ENCODE measurements around the gene UMOD. TPM values are rescaled to one million over a fixed set of nuclear protein-coding genes. Genes with fewer than 3 reads are reported as not detected.

The UMOD gene
- total RNA-seq, 1 experiment from 2014 or later: not detected

DNA sequence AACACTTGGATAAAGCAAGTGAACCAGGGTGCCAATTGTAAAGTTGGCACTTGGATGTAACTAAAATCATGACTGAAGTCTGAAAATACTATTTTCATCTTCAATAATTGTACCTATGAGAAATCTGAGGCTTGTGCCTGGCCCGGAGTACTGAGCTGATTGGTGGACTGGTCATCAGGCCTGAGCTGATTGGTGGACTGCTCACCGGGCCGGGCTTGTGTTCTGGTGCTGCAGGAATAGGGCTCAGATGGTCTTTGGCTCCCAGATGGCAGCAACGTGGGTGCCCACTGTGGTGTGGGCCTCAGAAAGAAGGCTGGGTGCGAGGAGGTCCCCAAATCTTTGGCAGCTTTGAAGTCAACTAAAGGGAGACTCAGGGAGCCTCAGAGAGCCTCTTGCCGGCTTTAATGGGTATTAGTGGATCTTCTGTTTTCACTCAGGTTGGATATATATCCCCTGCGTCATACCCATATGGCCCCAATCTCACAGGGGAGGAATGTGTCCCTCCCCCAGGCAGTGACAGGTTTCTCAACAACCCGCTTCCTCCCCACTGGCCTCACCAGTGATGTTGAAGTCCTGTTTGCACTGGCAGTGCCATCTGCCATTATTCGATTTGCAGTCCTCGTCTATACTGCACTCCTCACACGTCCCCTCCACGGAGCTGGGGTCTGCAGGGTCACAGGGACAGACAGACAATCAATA, 4.7 kb downstream of the UMOD start:
- CTCF ChIA-PET: no interaction called here

DNA sequence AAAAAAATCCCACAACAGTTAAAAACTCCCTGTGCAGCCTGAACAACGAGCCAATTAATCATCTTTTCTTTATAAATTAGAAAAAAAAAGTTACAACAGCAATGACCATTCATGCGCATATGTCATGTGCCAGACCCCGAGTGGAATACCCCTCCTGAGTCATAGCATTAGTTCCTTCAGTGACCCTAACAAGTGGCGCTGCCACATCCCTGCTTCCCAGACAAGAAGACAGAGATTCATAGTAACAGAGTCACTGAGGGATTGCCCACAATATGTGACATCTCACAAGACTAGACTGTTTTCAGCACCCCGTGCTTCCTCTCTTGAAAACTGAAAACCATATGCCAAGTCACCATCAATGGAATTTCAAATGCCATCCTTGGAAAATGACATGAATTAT, 7.9 kb downstream of the UMOD start:
- no peaks in the 10 kb centered on the region for H3K9me2 ChIP-seq (replicated peaks; ENCODE audit: low read length)
- CTCF ChIA-PET: no interaction called here

More for the DNA sequence above, 4.7 kb downstream of the UMOD start:
- Histone ChIP-seq H3K27ac (ENCODE audit: low read length) (no peak overlapping the region), H3F3A (ENCODE audit: low read length, unreplicated experiment) (no peaks in the 10 kb centered on the region), H3K4me1 (ENCODE audit: insufficient read depth, low read length) (no peaks in the 10 kb centered on the region), H3K79me2 (ENCODE audit: low read length) (no peaks in the 10 kb centered on the region), H3K9me2 (replicated peaks; ENCODE audit: low read length) (no peaks in the 10 kb centered on the region), H4K20me1 (ENCODE audit: low read length) (no peaks in the 10 kb centered on the region), H3K36me3 (ENCODE audit: low read depth, low read length) (no peaks in the 10 kb centered on the region), H3K4me2 (ENCODE audit: low read length) (no peak overlapping the region), H3K9me3 (ENCODE audit: low read length) (no peaks in the 10 kb centered on the region), H2AFZ (ENCODE audit: low read length) (no peak overlapping the region), H3K27me3 (ENCODE audit: low read length) (no peaks in the 10 kb centered on the region), H3K4me3 (ENCODE audit: low read length) (no peak overlapping the region), H3K9ac (ENCODE audit: low read length) (no peak overlapping the region)
- TF ChIP-seq EZH2phosphoT487 (IDR thresholded peaks at IDR 0.05; ENCODE audit: borderline replicate concordance, low read length) (no peak), EZH2 (IDR thresholded peaks at IDR 0.05; ENCODE audit: low read length, unreplicated experiment) (no peak)
- TF ChIP-seq, protein P1, sequence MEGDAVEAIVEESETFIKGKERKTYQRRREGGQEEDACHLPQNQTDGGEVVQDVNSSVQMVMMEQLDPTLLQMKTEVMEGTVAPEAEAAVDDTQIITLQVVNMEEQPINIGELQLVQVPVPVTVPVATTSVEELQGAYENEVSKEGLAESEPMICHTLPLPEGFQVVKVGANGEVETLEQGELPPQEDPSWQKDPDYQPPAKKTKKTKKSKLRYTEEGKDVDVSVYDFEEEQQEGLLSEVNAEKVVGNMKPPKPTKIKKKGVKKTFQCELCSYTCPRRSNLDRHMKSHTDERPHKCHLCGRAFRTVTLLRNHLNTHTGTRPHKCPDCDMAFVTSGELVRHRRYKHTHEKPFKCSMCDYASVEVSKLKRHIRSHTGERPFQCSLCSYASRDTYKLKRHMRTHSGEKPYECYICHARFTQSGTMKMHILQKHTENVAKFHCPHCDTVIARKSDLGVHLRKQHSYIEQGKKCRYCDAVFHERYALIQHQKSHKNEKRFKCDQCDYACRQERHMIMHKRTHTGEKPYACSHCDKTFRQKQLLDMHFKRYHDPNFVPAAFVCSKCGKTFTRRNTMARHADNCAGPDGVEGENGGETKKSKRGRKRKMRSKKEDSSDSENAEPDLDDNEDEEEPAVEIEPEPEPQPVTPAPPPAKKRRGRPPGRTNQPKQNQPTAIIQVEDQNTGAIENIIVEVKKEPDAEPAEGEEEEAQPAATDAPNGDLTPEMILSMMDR (conservative IDR thresholded peaks at IDR 0.05; ENCODE audit: low read depth, low read length): no peak
- POLR2A ChIA-PET (ENCODE audit: unreplicated experiment): no interaction called here
- intact Hi-C loops (cut with micrococcal nuclease): no loop called here
- no TSS peak for BruUV-seq (replicated peaks)
- ATAC-seq (no peak), DNase-seq (no peak)

DNA sequence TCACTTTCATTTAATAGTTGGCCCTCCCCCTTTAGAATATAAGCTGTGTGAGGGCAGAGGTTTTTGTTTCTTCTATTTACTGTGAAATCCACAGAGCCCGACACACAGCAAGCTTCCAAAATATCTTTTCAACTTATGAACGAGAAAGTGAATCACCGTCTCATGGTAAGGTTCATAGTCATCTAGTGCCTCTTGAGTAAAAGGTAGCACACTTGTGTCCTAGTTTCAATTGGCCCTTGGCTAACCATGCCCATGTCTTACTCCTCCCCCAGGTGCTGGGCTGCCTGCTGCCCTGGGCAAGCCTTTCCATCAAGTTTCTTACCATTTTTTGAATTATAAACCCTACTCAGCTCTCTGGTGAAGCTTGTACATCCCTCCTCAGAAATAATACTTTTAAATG, 12.8 kb downstream of the UMOD start:
- ChIA-PET CTCF (no interaction called here), POLR2A (ENCODE audit: unreplicated experiment) (no interaction called here)
- DNase-seq (no peak), ATAC-seq (no peak)
- no peak overlapping the region for H3K4me2 ChIP-seq (ENCODE audit: low read length)
- no peaks in the 10 kb centered on the region for H3K36me3 ChIP-seq (ENCODE audit: low read depth, low read length)
- BruUV-seq (replicated peaks): no TSS peak
- no peak overlapping the region for H3K27ac ChIP-seq (ENCODE audit: low read length)
- no peaks in the 10 kb centered on the region for H3K9me3 ChIP-seq (ENCODE audit: low read length)
- no peak overlapping the region for H3K9ac ChIP-seq (ENCODE audit: low read length)
- H3K27me3 ChIP-seq (ENCODE audit: low read length): no peaks in the 10 kb centered on the region
- TF ChIP-seq, protein P1 (conservative IDR thresholded peaks at IDR 0.05; ENCODE audit: low read depth, low read length): no peak
- TF ChIP-seq EZH2phosphoT487 (IDR thresholded peaks at IDR 0.05; ENCODE audit: borderline replicate concordance, low read length) (no peak), EZH2 (IDR thresholded peaks at IDR 0.05; ENCODE audit: low read length, unreplicated experiment) (no peak)
- intact Hi-C loops (cut with micrococcal nuclease): no loop called here
- H4K20me1 ChIP-seq (ENCODE audit: low read length): no peaks in the 10 kb centered on the region
- no peaks in the 10 kb centered on the region for H3F3A ChIP-seq (ENCODE audit: low read length, unreplicated experiment)
- no peak overlapping the region for H3K4me3 ChIP-seq (ENCODE audit: low read length)
- no peaks in the 10 kb centered on the region for H3K4me1 ChIP-seq (ENCODE audit: insufficient read depth, low read length)
- no peaks in the 10 kb centered on the region for H3K79me2 ChIP-seq (ENCODE audit: low read length)
- no peaks in the 10 kb centered on the region for H3K9me2 ChIP-seq (replicated peaks; ENCODE audit: low read length)
- no peak overlapping the region for H2AFZ ChIP-seq (ENCODE audit: low read length)

More for the DNA sequence above, 7.9 kb downstream of the UMOD start:
- H3K4me1 ChIP-seq (ENCODE audit: insufficient read depth, low read length): no peaks in the 10 kb centered on the region
- H3K27me3 ChIP-seq (ENCODE audit: low read length): no peaks in the 10 kb centered on the region
- no peak for DNase-seq
- H3K36me3 ChIP-seq (ENCODE audit: low read depth, low read length): no peaks in the 10 kb centered on the region
- TF ChIP-seq EZH2 (IDR thresholded peaks at IDR 0.05; ENCODE audit: low read length, unreplicated experiment) (no peak), EZH2phosphoT487 (IDR thresholded peaks at IDR 0.05; ENCODE audit: borderline replicate concordance, low read length) (no peak)
- TF ChIP-seq, protein P1 (conservative IDR thresholded peaks at IDR 0.05; ENCODE audit: low read depth, low read length): no peak
- no TSS peak for BruUV-seq (replicated peaks)
- intact Hi-C loops (cut with micrococcal nuclease): no loop called here
- H3F3A ChIP-seq (ENCODE audit: low read length, unreplicated experiment): no peaks in the 10 kb centered on the region
- H3K9ac ChIP-seq (ENCODE audit: low read length): no peak overlapping the region
- no peak overlapping the region for H2AFZ ChIP-seq (ENCODE audit: low read length)
- H4K20me1 ChIP-seq (ENCODE audit: low read length): no peaks in the 10 kb centered on the region
- H3K9me3 ChIP-seq (ENCODE audit: low read length): no peaks in the 10 kb centered on the region
- H3K4me3 ChIP-seq (ENCODE audit: low read length): no peak overlapping the region
- no peak overlapping the region for H3K27ac ChIP-seq (ENCODE audit: low read length)
- POLR2A ChIA-PET (ENCODE audit: unreplicated experiment): no interaction called here
- no peak overlapping the region for H3K4me2 ChIP-seq (ENCODE audit: low read length)
- ATAC-seq: no peak
- H3K79me2 ChIP-seq (ENCODE audit: low read length): no peaks in the 10 kb centered on the region
